ENCODE measurements around the gene SENP3.

GRCh38 chr17:7549401-7550055, 12.2 kb upstream of the SENP3 start:
- TF ChIP-seq EZH2 (IDR thresholded peaks at IDR 0.05; ENCODE audit: insufficient read depth, poor library complexity, severe bottlenecking) (no peak), EZH2phosphoT487 (IDR thresholded peaks at IDR 0.05; ENCODE audit: insufficient read depth, low read depth) (no peak)
